RWPE1 (cell line): Measurements from ENCODE around the gene GDI2.
"Not testable (repeated sequence)": the region's sequence is repeated elsewhere in the genome, so short reads cannot be mapped to it uniquely, and the experiment has no call there.

Experiments
- CTCF ChIA-PET: fragments of 350-600 bp; sonication (Branson Sonifier 250); formaldehyde crosslinking; extraction: SDS; loops from one replicate; lab custom pipeline; 2021; lab: Yijun Ruan, JAX
- POLR2A ChIA-PET: fragments of 400-600 bp; formaldehyde crosslinking; extraction: SDS; loops from one replicate; lab custom pipeline; 2020; ENCODE audit warnings: antibody characterized with exemption; ENCODE audit not compliant: low non-redundant PET; lab: Yijun Ruan, JAX
- DNase-seq: peaks from one replicate; pipeline ENCODE4 v3.0.0; 2012; ENCODE audit warnings: low spot score
- H3K27ac ChIP-seq: fragments of 450-650 bp; 2 replicates; pipeline ENCODE4 v1.5.1; 2017
- CTCF ChIP-seq: fragments of 450-650 bp; conservative IDR thresholded peaks from 2 replicates; pipeline ENCODE4 v1.5.1; 2017; ENCODE audit warnings: low read depth, mild to moderate bottlenecking

The GDI2 gene

GRCh38 chr10:5854131-5854475 is 40.9 kb upstream of the GDI2 start:
- CTCF ChIA-PET: no interaction called here
- POLR2A ChIA-PET: no interaction called here
- H3K27ac ChIP-seq: no peak overlapping the region
- no peak for DNase-seq
- no peak for TF ChIP-seq CTCF

GRCh38 chr10:5846667-5847066 is 33.4 kb upstream of the GDI2 start:
- H3K27ac ChIP-seq, DNase-seq, POLR2A ChIA-PET: not testable (repeated sequence)
- CTCF ChIA-PET: interaction anchor here (0.6 kb wide), 1 partner anchor 20 kb away, joined by 3 read pairs; no protein-coding TSS in a partner anchor

- CTCF ChIA-PET: interaction anchor here (0.7 to 0.8 kb wide), 2 partner anchors 12 to 214 kb away, joined by 4 read pairs; no protein-coding TSS in a partner anchor
- no peak for DNase-seq
- POLR2A ChIA-PET: interaction anchor here (0.6 kb wide), 1 partner anchor 88 kb away, joined by 6 read pairs; no protein-coding TSS in a partner anchor
- TF ChIP-seq CTCF: no peak
- no peak overlapping the region for H3K27ac ChIP-seq
Observed at GRCh38 chr10:5844345-5845055, 31.3 kb upstream of the GDI2 start.

- H3K27ac ChIP-seq: no peak overlapping the region
- ChIA-PET CTCF (interaction anchor here (0.8 kb wide), 1 partner anchor 214 kb away, joined by 4 read pairs; no protein-coding TSS in a partner anchor), POLR2A (interaction anchor here (0.6 kb wide), 2 partner anchors 87 to 89 kb away, joined by 4 to 6 read pairs; no protein-coding TSS in a partner anchor)
- TF ChIP-seq CTCF: no peak
- DNase-seq: no peak
Observed at GRCh38 chr10:5843686-5844344, 30.6 kb upstream of the GDI2 start.

- ChIA-PET CTCF (interaction anchor here (0.6 kb wide), 1 partner anchor 38 kb away, joined by 3 read pairs; no protein-coding TSS in a partner anchor), POLR2A (no interaction called here)
- H3K27ac ChIP-seq: no peak overlapping the region
- DNase-seq: no peak
- TF ChIP-seq CTCF: no peak
Observed at GRCh38 chr10:5841965-5842364, 28.7 kb upstream of the GDI2 start.

- H3K27ac ChIP-seq: no peak overlapping the region
- ChIA-PET POLR2A (interaction anchor here (0.5 kb wide), 1 partner anchor 123 kb away, joined by 4 read pairs; no protein-coding TSS in a partner anchor), CTCF (no interaction called here)
- TF ChIP-seq CTCF: no peak
- DNase-seq: no peak
Observed at GRCh38 chr10:5840314-5841307, 27.4 kb upstream of the GDI2 start.

- H3K27ac ChIP-seq, POLR2A ChIA-PET, DNase-seq, CTCF ChIA-PET: not testable (repeated sequence)
Observed at GRCh38 chr10:5836181-5836580, 22.9 kb upstream of the GDI2 start.
